K562 (cell line): ENCODE results near the gene FASN. TPM values are rescaled to one million over a fixed set of nuclear protein-coding genes. Genes with fewer than 3 reads are reported as not detected.
A peak's percentile ranks its signal among the peaks of the same experiment; 100 is the strongest.

Experiments
- ATAC-seq: fragments of 200-7000 bp; cut with Tn5 transposase; 3 replicates; pipeline ENCODE4 v1.9.1; 2020; ENCODE audit warnings: moderate library complexity
- BruUV-seq: library from RNA; stranded (reverse); fragments of 400-500 nt; replicated peaks from 2 replicates; lab custom pipeline; 2021; lab: Mats Ljungman, UMichigan
- CTCF ChIA-PET: fragments of 300-600 bp; formaldehyde crosslinking; extraction: SDS; loops from one replicate; lab custom pipeline; 2021; ENCODE audit warnings: low intra/inter-chr PET ratio; lab: Yijun Ruan, JAX
- POLR2A ChIA-PET: fragments of 300-600, 350-650 bp; sonication (Branson Sonifier 250); formaldehyde crosslinking; extraction: SDS; loops from one replicate; lab custom pipeline; 2021; ENCODE audit warnings: antibody characterized with exemption, inconsistent platforms; lab: Yijun Ruan, JAX
- DNase-seq, 4 experiments: peaks; one replicate each; pipeline versions ENCODE4 v3.0.0 to v3.0.0-alpha.2; 2011 to 2018; ENCODE audit warnings: low spot score in 3 of 4, mixed read lengths in 3 of 4; ENCODE audit errors: extremely low read depth in 1 of 4
- FAIRE-seq: peaks from 2 replicates; lab custom pipeline; 2011; peaks lifted over from hg19 to GRCh38; lab: Jason Lieb, UNC
- H2AFZ ChIP-seq: 2 replicates; pipeline ENCODE4 v1.6.0; 2011; ENCODE audit warnings: low read depth, low read length, control low read depth, inconsistent platforms
- H3K27ac ChIP-seq: fragments of 200-600 bp; 3 replicates; pipeline ENCODE4 v1.8.0; 2011; ENCODE audit warnings: low read depth, mild to moderate bottlenecking, control low read depth, inconsistent platforms, low read length, moderate library complexity, mixed read lengths; ENCODE audit errors: extremely low read depth
- H3K27me3 ChIP-seq, 2 experiments: fragments of 300-600 bp in 1 of 2; 2 replicates in 1 of 2; 3 replicates in 1 of 2; pipeline versions ENCODE4 v1.6.0 to v1.8.0; 2011; ENCODE audit warnings: inconsistent platforms in 2 of 2, low read length in 2 of 2, mild to moderate bottlenecking in 1 of 2, mixed read lengths in 1 of 2, moderate library complexity in 1 of 2; ENCODE audit not compliant: control insufficient read depth in 2 of 2, insufficient read depth in 2 of 2
- H3K36me3 ChIP-seq: fragments of 300-600 bp; 3 replicates; pipeline ENCODE4 v1.8.0; 2011; ENCODE audit warnings: mild to moderate bottlenecking, low read length, inconsistent platforms; ENCODE audit not compliant: control insufficient read depth, insufficient read depth
- H3K4me1 ChIP-seq, 2 experiments: fragments of 200-600 bp in 1 of 2; replicated peaks in 1 of 2; 2 replicates in 1 of 2; 3 replicates in 1 of 2; pipeline versions ENCODE4 v1.5.1 to v1.8.0; 2011; ENCODE audit warnings: inconsistent platforms in 2 of 2, low read length in 2 of 2, mild to moderate bottlenecking in 1 of 2, mixed read lengths in 1 of 2, moderate library complexity in 1 of 2; ENCODE audit not compliant: control insufficient read depth in 2 of 2, insufficient read depth in 2 of 2
- H3K4me2 ChIP-seq: 2 replicates; pipeline ENCODE4 v1.6.1; 2011; ENCODE audit warnings: low read length, control low read depth, inconsistent platforms, mixed read lengths; ENCODE audit not compliant: insufficient read depth
- H3K4me3 ChIP-seq: fragments of 200-600 bp; sonication (generic), shearing (Covaris generic); 2 replicates; pipeline ENCODE4 v1.5.1; 2016; ENCODE audit warnings: control low read depth, inconsistent platforms
- H3K79me2 ChIP-seq: fragments of 200-600 bp; 3 replicates; pipeline ENCODE4 v1.8.0; 2011; ENCODE audit warnings: low read length, inconsistent platforms; ENCODE audit not compliant: control insufficient read depth, insufficient read depth
- H3K9ac ChIP-seq, 2 experiments: 2 replicates each; pipeline versions ENCODE4 v1.6.0 to v1.6.1; 2011; ENCODE audit warnings: low read depth in 2 of 2, low read length in 2 of 2, control low read depth in 1 of 2, inconsistent platforms in 1 of 2, mild to moderate bottlenecking in 1 of 2, mixed read lengths in 1 of 2; ENCODE audit not compliant: insufficient read depth in 1 of 2
- H3K9me1 ChIP-seq: one replicate; pipeline ENCODE4 v1.6.0; 2011; ENCODE audit warnings: inconsistent platforms, mild to moderate bottlenecking, low read length, moderate library complexity; ENCODE audit not compliant: control insufficient read depth, insufficient read depth
- H3K9me3 ChIP-seq: replicated peaks from 2 replicates; pipeline ENCODE4 v1.5.1; 2011; ENCODE audit warnings: low read depth, low read length, inconsistent platforms; ENCODE audit not compliant: control insufficient read depth, insufficient read depth
- H4K20me1 ChIP-seq: replicated peaks from 2 replicates; pipeline ENCODE4 v1.6.1; 2011; ENCODE audit warnings: low read length, inconsistent platforms, mixed read lengths; ENCODE audit not compliant: control insufficient read depth, insufficient read depth
- IFI16 ChIP-seq: fragments of 250-450 bp; sonication (Bioruptor Pico); IDR thresholded peaks from 2 replicates; pipeline ENCODE4 v2.1.2; 2022; ENCODE audit warnings: mild to moderate bottlenecking, inconsistent platforms
- NFE2 ChIP-seq: IDR thresholded peaks from 2 replicates; pipeline ENCODE4 v1.6.1; 2014; ENCODE audit warnings: antibody characterized with exemption, low read depth
- POLR2G ChIP-seq: fragments of 200-400 bp; formaldehyde crosslinking; IDR thresholded peaks from 2 replicates; pipeline ENCODE4 v1.6.1; 2017; ENCODE audit warnings: low read depth, mild to moderate bottlenecking, antibody characterized with exemption, low read length, moderate library complexity
- SUPT5H ChIP-seq: fragments of 450-650 bp; IDR thresholded peaks from 2 replicates; pipeline ENCODE4 v1.6.1; 2016
- WGBS: fragments of 100-300 bp; shearing (Covaris generic); methylation state at CpG from one replicate; pipeline ENCODE4 v1.1.6; 2016; ENCODE audit warnings: low coverage, mixed read lengths; ENCODE audit not compliant: insufficient coverage; ENCODE audit errors: missing lambda C conversion rate; 5-methylcytosine and 5-hydroxymethylcytosine counted together
- in situ Hi-C: fragments of 300-500 bp; cut with MboI; formaldehyde crosslinking; loops from 4 replicates; pipeline ENCODE4 v1.15.0; 2018; ENCODE audit warnings: inconsistent platforms, mixed read lengths
- intact Hi-C: fragments of 100-400 bp; cut with micrococcal nuclease; formaldehyde crosslinking; loops from 2 replicates; pipeline ENCODE4 v1.14.2; 2022
- polyA plus RNA-seq, 8 experiments: library from polyadenylated mRNA; depleted of rRNA in 4 of 8; stranded (reverse) in 5 of 8; unstranded in 3 of 8; fragments of >200 nt; fragmentation: Nextera tagmentation in 2 of 8; fragmentation: Illumina TruSeq in 1 of 8; extraction: Ambion mirVana in 2 of 8; extraction: Trizol in 1 of 8; gene quantifications; 2 replicates each; pipeline versions ENCODE4 v1.2.1 to v1.2.3, GENCODE V29; 2011 to 2014; ENCODE audit warnings: inconsistent platforms in 1 of 8, missing spikeins in 1 of 8
- total RNA-seq, 7 experiments: library from RNA; depleted of rRNA in 6 of 7; stranded (reverse); fragments of >200 nt in 6 of 7; fragmentation: Illumina TruSeq in 2 of 7; extraction: Trizol in 2 of 7; gene quantifications; 2 replicates each; pipeline versions ENCODE4 v1.2.1 to v1.2.3, GENCODE V29; 2011 to 2021; ENCODE audit warnings: low replicate concordance in 1 of 7

The FASN gene
- total and polyA plus RNA-seq, 9 of the 15 experiments (the other 6 are each of a cell fraction or from before 2014, with no cell fraction given): 0.15 to 663 (median 49.9) TPM

DNA sequence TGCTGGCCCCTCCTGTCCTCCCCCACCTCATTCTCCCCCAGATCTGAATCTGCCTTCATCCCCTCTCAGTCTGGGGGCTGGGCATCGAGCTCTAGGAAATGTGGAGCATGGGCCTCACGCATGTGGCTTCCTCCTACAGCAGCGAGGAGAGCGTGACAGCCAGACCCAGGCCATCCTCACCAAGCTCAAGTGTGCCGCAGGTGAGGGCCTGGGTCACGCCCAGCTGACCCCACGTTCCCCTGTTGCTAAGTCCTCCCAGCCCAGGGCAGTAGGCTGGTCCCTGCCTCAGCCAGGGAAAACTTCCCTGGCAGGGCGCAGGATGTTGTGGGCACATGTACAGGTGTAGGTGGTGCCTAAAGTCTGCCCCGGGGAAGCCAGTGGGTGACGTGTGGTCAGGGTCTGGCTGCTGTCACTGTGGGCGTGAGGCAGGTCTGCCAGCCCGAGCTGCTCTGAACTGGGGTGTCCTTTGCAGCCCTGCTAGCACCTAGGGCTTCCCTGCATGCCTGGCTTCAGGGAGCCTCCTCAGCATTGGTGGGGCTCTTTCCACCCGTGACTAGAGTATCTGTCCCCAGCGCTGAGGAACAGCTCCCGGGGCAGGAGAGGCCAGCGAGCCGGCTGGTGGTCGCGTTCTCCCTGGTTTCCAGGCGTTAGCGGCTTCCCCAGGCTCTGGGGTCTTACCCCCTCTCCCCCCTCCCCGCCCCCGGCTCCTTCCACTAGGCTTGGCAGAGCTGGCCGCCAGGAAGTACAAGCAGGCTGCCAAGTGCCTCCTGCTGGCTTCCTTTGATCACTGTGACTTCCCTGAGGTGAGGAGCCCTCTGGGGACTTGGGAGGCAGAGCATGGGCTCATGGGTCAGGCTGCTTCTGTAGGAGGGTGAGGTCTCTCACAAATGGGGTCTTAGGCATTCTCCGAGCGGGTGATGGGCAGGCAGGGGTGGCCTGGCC lies 42.7 kb downstream of the FASN start:
- H2AFZ ChIP-seq: no peak overlapping the region
- H3K4me3 ChIP-seq: no peak overlapping the region
- in situ Hi-C loops: no loop called here
- 0 out of 2 replicates have a peak, but pooled peaks have one; percentile 23 for TF ChIP-seq SUPT5H
- TF ChIP-seq IFI16 (CRISPR knock-in tag): no peak
- TF ChIP-seq POLR2G: peak; percentile 53; the same call in 1 of the 2 replicates
- TF ChIP-seq NFE2: no peak
- ATAC-seq (no peak), DNase-seq (no peak), FAIRE-seq (no peak)
- peaks cover 78% of the 10 kb centered on the region; the same call in 2 of the 3 replicates for H3K36me3 ChIP-seq
- CTCF ChIA-PET: no interaction called here
- peak overlapping the region in 1 of 2 experiments; percentile 68; a peak in 2 of 4 replicates for H3K9ac ChIP-seq
- no TSS peak for BruUV-seq
- POLR2A ChIA-PET: interaction anchor here (0.7 to 1.7 kb wide), 3 partner anchors 12 to 27 kb away, joined by 3 to 9 read pairs (median 6); no protein-coding TSS in a partner anchor
- no peaks in the 10 kb centered on the region for H3K27me3 ChIP-seq
- no peak overlapping the region for H3K27ac ChIP-seq
- intact Hi-C loops: no loop called here
- H4K20me1 ChIP-seq: peaks cover 11% of the 10 kb centered on the region
- H3K4me2 ChIP-seq: no peak overlapping the region
- WGBS: 95% methylated on average over 13 of the region's 26 CpGs
- H3K9me3 ChIP-seq: no peaks in the 10 kb centered on the region
- peaks cover 27% of the 10 kb centered on the region for H3K79me2 ChIP-seq
- no peaks in the 10 kb centered on the region for H3K9me1 ChIP-seq
- peaks cover 6 to 87% of the 10 kb centered on the region in 2 experiments; a peak in 3 of 5 replicates for H3K4me1 ChIP-seq
